Measurements from ENCODE around the gene JAK1.

DNA sequence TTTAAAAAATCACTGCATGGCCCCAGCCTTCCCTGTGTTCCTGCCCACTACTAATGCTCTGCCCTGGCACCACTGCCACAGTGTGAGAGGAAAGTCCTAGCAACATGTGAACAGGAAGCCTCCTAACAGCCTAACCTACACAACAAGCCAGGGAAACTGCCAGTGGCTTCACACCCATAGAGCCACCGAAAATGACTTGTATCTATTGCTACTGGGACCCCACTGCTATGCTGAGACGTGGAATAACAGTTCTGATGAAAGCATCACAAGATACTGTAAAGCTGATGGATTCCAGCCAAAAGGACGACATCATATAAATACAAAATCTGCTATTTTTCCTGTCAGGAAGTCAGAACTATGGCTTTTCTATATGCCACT is 74.9 kb downstream of the JAK1 start:
- TF ChIP-seq, protein P1, sequence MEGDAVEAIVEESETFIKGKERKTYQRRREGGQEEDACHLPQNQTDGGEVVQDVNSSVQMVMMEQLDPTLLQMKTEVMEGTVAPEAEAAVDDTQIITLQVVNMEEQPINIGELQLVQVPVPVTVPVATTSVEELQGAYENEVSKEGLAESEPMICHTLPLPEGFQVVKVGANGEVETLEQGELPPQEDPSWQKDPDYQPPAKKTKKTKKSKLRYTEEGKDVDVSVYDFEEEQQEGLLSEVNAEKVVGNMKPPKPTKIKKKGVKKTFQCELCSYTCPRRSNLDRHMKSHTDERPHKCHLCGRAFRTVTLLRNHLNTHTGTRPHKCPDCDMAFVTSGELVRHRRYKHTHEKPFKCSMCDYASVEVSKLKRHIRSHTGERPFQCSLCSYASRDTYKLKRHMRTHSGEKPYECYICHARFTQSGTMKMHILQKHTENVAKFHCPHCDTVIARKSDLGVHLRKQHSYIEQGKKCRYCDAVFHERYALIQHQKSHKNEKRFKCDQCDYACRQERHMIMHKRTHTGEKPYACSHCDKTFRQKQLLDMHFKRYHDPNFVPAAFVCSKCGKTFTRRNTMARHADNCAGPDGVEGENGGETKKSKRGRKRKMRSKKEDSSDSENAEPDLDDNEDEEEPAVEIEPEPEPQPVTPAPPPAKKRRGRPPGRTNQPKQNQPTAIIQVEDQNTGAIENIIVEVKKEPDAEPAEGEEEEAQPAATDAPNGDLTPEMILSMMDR (IDR thresholded peaks at IDR 0.05) = no peak
- TF ChIP-seq POLR2A (IDR thresholded peaks at IDR 0.05) = no peak
